HEK293T (cell line): ENCODE results near the gene KRI1.
"Not testable (repeated sequence)": the region's sequence is repeated elsewhere in the genome, so short reads cannot be mapped to it uniquely, and the experiment has no call there.

Experiments
- CTCF ChIA-PET: fragments of 350-600 bp; formaldehyde crosslinking; extraction: SDS; loops from one replicate; lab custom pipeline; 2021; ENCODE audit warnings: antibody characterized with exemption, inconsistent platforms; lab: Yijun Ruan, JAX
- POLR2A ChIA-PET: fragments of 350-600 bp; formaldehyde crosslinking; extraction: SDS; loops from one replicate; lab custom pipeline; 2020; ENCODE audit warnings: antibody characterized with exemption, inconsistent platforms; lab: Yijun Ruan, JAX
- DNase-seq: peaks from one replicate; pipeline ENCODE4 v3.0.0; 2012; ENCODE audit warnings: mixed read lengths; ENCODE audit errors: extremely low spot score
- ARNT ChIP-seq: fragments of 450-650 bp; IDR thresholded peaks from 2 replicates; pipeline ENCODE4 v1.6.1; 2017; ENCODE audit warnings: mild to moderate bottlenecking
- BHLHE40 ChIP-seq: fragments of 450-650 bp; IDR thresholded peaks from 2 replicates; pipeline ENCODE4 v1.6.1; 2016; ENCODE audit warnings: mild to moderate bottlenecking, moderate library complexity, borderline replicate concordance
- CTBP1 ChIP-seq: fragments of 450-650 bp; IDR thresholded peaks from 2 replicates; pipeline ENCODE4 v1.6.1; 2016; ENCODE audit warnings: borderline replicate concordance
- ELF4 ChIP-seq: fragments of 450-650 bp; IDR thresholded peaks from 2 replicates; pipeline ENCODE4 v1.6.1; 2017; ENCODE audit warnings: antibody characterized with exemption
- FOXA1 ChIP-seq: fragments of 450-650 bp; IDR thresholded peaks from 2 replicates; pipeline ENCODE4 v1.6.1; 2016; ENCODE audit warnings: mild to moderate bottlenecking
- FOXK2 ChIP-seq: fragments of 450-650 bp; IDR thresholded peaks from 2 replicates; pipeline ENCODE4 v1.6.1; 2016; ENCODE audit warnings: mild to moderate bottlenecking
- FOXM1 ChIP-seq: fragments of 450-650 bp; IDR thresholded peaks from 2 replicates; pipeline ENCODE4 v1.6.1; 2017; ENCODE audit warnings: mild to moderate bottlenecking, borderline replicate concordance
- HDGF ChIP-seq: fragments of 450-650 bp; IDR thresholded peaks from 2 replicates; pipeline ENCODE4 v1.6.1; 2017; ENCODE audit warnings: antibody characterized with exemption, borderline replicate concordance
- L3MBTL2 ChIP-seq: fragments of 450-650 bp; conservative IDR thresholded peaks from 2 replicates; pipeline ENCODE4 v1.6.1; 2016; ENCODE audit warnings: mild to moderate bottlenecking
- LEF1 ChIP-seq: fragments of 450-650 bp; IDR thresholded peaks from 2 replicates; pipeline ENCODE4 v1.6.1; 2017; ENCODE audit warnings: mild to moderate bottlenecking, borderline replicate concordance
- NFRKB ChIP-seq: fragments of 450-650 bp; IDR thresholded peaks from 2 replicates; pipeline ENCODE4 v1.6.1; 2016; ENCODE audit warnings: mild to moderate bottlenecking, moderate library complexity
- SP1 ChIP-seq: fragments of 450-650 bp; IDR thresholded peaks from 2 replicates; pipeline ENCODE4 v1.6.1; 2017
- SUZ12 ChIP-seq: fragments of 450-650 bp; IDR thresholded peaks from 2 replicates; pipeline ENCODE4 v1.6.1; 2016; ENCODE audit warnings: mild to moderate bottlenecking
- TARDBP ChIP-seq: fragments of 450-650 bp; IDR thresholded peaks from 2 replicates; pipeline ENCODE4 v1.6.1; 2016
- ZNF384 ChIP-seq: fragments of 450-650 bp; IDR thresholded peaks from 2 replicates; pipeline ENCODE4 v1.6.1; 2016
- TF ChIP-seq, protein P1 (sequence below): fragments of 450-650 bp; IDR thresholded peaks from 2 replicates; pipeline ENCODE4 v1.6.1; 2016

The KRI1 gene

DNA sequence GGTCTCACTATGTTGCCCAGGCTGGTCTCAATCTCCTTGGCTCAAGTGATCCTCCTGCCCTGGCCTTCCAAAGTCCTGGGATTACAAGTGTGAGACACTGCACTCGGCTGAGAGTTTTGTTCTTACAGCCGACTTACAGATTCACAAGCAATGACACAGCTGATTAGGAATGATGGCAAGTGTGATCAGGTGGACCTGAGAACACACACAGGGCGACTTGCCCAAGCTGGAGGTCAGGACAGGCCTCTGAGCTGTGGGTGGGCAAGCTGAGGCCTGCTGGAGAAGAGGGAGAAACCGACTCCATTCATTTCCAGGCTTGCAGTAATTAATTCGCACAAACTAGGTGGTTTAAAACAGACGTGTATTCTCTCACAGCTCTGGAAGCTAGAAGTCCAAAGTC is 30.2 kb downstream of the KRI1 start:
- peak; percentile 3 for DNase-seq
- TF ChIP-seq ARNT: no peak
- POLR2A ChIA-PET: interaction anchor here (0.9 kb wide), 1 partner anchor 18 kb away, joined by 5 read pairs; the partner anchor contains the start of gene S1PR5
- CTCF ChIA-PET: interaction anchor here (0.7 to 1.1 kb wide), 2 partner anchors 30 to 994 kb away, joined by 3 to 6 read pairs; partner anchors contain the start of genes ECSIT and KRI1

DNA sequence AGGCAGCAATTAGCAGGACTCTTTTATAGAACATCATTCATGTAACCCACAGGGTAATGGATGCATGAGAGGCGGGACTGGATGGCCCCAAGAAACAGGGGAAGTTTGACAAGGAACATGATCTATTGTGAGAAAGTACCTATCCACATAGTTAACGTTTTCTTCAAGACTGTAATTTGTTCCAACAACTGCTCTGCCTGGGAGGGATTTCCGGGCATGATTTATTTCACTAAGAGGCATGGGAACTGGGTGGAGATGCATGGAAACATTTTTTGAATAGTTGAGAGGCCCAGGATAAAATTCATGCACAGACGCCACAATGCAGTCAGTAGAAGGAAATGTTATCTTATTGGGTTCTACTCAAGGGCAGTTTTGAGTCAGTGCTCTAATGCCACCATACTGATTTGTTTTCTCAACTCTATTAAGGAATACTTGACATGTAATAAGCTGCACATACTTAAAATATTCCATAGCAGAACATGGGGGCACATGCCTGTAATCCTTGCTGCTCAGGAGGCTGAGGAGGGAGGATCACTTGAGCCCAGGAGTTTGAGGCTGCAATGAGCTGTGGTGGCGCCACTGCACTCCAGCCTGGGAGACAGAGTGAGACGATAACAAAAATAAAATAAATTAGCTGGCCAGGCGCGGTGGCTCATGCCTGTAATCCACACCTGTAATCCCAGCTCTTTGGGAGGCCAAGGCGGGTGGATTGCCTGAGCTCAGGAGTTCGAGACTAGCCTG is 32.0 kb downstream of the KRI1 start:
- no peak for DNase-seq
- ChIA-PET POLR2A (interaction anchor here (0.9 kb wide), 1 partner anchor 36 kb away, joined by 3 read pairs; no protein-coding TSS in a partner anchor), CTCF (interaction anchor here (0.6 kb wide), 1 partner anchor 8 kb away, joined by 3 read pairs; no protein-coding TSS in a partner anchor)
- TF ChIP-seq SP1: no peak
- TF ChIP-seq TARDBP: no peak

DNA sequence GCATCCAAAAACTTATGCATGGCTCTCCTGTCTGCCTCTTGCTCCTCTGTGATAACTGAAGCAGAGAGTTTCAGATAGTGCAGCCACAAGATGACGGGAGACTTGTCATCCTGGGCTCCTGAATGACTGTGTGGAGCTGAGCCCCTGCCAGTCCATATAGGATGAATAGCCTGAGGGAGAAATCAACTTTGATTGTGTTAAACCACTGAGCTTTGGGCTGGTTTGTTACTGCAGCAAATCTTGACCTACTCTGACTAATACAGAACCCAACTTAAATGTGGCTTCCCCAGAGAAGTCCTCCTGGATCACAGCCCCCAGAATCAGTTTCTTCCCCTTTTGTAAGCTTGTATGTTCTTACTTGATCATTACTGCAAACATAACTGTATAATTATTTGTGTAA is 33.4 kb downstream of the KRI1 start:
- TF ChIP-seq FOXM1 (no peak), ELF4 (no peak), ARNT (no peak), SP1 (no peak), L3MBTL2 (no peak), FOXK2 (no peak), HDGF (no peak), NFRKB (no peak)
- TF ChIP-seq, protein P1, sequence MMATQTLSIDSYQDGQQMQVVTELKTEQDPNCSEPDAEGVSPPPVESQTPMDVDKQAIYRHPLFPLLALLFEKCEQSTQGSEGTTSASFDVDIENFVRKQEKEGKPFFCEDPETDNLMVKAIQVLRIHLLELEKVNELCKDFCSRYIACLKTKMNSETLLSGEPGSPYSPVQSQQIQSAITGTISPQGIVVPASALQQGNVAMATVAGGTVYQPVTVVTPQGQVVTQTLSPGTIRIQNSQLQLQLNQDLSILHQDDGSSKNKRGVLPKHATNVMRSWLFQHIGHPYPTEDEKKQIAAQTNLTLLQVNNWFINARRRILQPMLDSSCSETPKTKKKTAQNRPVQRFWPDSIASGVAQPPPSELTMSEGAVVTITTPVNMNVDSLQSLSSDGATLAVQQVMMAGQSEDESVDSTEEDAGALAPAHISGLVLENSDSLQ: no peak
- CTCF ChIA-PET: interaction anchor here (0.5 kb wide), 1 partner anchor 23 kb away, joined by 3 read pairs; no protein-coding TSS in a partner anchor
- POLR2A ChIA-PET: no interaction called here
- no peak for DNase-seq

DNA sequence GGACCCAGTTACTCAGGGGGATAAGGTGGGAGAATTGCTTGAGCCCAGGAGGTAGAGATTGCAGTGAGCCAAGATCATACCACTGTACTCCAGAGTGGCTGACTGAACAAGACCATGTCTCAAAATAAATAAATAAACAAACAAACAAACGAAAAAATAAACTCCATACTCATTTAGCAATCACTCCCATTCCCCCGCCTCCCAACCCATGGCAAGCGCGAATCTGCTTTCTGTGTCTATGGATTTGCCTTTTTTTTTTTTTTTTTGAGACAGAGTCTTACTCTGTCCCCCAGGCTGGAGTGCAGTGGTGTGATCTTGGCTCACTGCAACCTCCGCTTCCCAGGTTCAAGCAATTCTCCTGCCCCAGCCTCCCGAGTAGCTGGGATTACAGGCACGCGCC is 38.9 kb downstream of the KRI1 start:
- DNase-seq, CTCF ChIA-PET, POLR2A ChIA-PET: not testable (repeated sequence)

DNA sequence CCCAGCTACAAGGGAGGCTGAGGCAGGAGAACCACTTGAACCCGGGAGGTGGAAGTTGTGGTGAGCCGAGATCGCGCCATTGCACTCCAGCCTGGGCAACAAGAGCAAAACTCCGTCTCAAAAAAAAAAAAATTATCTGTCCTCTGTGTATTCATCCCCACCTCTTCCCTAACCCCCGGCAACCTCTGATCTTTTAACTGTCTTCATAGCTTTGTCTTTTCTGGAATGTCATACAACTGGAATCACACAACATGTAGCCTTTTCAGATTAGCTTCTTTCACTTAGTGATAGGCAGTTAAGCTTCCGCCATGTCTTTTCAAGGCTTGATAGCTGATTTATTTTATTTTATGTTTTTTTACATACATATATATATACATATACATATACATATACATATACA is 40.2 kb downstream of the KRI1 start:
- POLR2A ChIA-PET: no interaction called here

DNA sequence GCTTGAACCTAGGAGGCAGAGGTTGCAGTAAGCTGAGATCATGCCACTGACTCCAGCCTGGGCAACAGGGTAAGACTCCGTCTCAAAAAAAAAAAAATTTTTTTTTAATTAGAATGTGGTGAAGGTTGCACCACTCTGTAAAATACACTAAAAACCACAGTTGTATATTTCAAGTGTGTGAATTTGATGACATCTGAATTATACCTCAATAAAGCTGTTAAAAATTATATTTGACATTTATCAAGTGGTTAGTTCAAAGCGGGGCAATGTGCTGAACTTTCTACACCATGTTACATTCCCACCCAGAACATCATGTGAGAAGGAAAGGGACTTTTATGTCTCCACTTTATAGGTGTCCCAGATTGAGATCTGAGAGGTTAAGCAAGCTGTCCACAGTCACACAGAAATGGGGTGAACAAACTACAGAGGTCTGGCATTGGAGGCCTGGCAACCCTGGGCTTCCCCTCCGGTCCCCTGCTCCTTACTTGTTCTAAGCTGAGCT is 42.6 kb downstream of the KRI1 start:
- no peak for DNase-seq
- ChIA-PET POLR2A (no interaction called here), CTCF (interaction anchor here (0.7 kb wide), 3 partner anchors 18 to 130 kb away, joined by 3 to 11 read pairs (median 3); no protein-coding TSS in a partner anchor)
- TF ChIP-seq SUZ12 (no peak), SP1 (no peak), FOXM1 (no peak), FOXA1 (no peak), LEF1 (no peak), NFRKB (no peak), L3MBTL2 (no peak), CTBP1 (no peak), ZNF384 (no peak), TARDBP (no peak), ARNT (no peak), BHLHE40 (no peak), FOXK2 (no peak), HDGF (no peak), ELF4 (no peak)
- TF ChIP-seq, protein P1: no peak

More for the DNA sequence above, 40.2 kb downstream of the KRI1 start:
- TF ChIP-seq FOXM1: no peak
- TF ChIP-seq, protein P1: no peak
- TF ChIP-seq CTBP1: no peak
- no peak for TF ChIP-seq ARNT
- TF ChIP-seq ELF4: no peak
- TF ChIP-seq SUZ12: no peak
- TF ChIP-seq SP1: no peak
- no peak for TF ChIP-seq FOXK2
- no peak for TF ChIP-seq NFRKB
- no peak for TF ChIP-seq FOXA1
- TF ChIP-seq LEF1: no peak
- TF ChIP-seq L3MBTL2: no peak
- no peak for TF ChIP-seq TARDBP
- TF ChIP-seq ZNF384: no peak
- DNase-seq: no peak
- CTCF ChIA-PET: interaction anchor here (0.6 to 1.3 kb wide), 3 partner anchors 9 to 39 kb away, joined by 3 read pairs; no protein-coding TSS in a partner anchor

DNA sequence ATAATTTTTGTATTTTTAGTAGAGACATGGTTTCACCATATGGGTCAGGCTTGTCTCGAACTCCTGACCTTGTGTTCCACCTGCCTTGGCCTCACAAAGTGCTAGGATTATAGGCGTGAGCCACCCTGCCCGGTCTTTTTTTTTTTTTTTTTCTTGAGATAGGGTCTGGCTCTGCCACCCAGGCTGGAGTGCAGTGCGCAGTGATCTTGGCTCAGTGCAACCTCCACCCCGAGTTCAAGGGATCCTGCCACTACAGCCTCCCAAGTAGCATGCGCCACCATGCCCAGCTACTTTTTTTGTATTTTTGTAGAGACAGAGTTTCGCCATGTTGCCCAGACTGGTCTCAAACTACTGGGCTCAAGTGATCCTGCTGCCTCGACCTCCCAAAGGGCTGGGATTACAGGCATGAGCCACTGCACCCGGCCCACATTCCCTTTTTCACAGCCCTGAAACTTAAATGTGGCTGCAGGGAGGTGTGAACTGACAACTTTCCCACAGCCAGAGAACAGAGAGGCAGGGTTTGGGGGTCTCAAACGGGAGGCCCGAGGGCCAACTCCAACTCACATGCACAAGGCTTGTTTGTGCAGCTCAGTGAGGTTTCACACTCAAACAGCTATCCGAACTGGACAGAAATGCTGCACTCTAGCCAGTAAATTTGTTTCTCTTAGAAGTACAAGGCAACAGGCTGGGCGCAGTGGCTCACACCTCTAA is 44.2 kb downstream of the KRI1 start:
- TF ChIP-seq L3MBTL2 (no peak), NFRKB (no peak), TARDBP (no peak), FOXM1 (no peak), SUZ12 (no peak), FOXA1 (no peak), SP1 (no peak), CTBP1 (no peak)
- TF ChIP-seq, protein P1: no peak
- ChIA-PET POLR2A (no interaction called here), CTCF (no interaction called here)
- no peak for DNase-seq
